GM18520 (cell line): Measurements from ENCODE around the gene RINL.

Experiments
- ATAC-seq: cut with Tn5 transposase; IDR thresholded peaks from one replicate; pipeline ENCODE4 v1.9.1; 2021; ENCODE audit not compliant: unreplicated experiment

RINL gene

GRCh38 chr19:38877781-38878574, at the start of gene RINL:
Gene RINL, minus strand, starts transcription at chr19:38878275. Its CDS starts 1,533 bp downstream, at chr19:38876742.
- no peak for ATAC-seq

GRCh38 chr19:38924388-38924787, 46.3 kb upstream of the RINL start:
- ATAC-seq = no peak

GRCh38 chr19:38922482-38922881, 44.4 kb upstream of the RINL start:
- no peak for ATAC-seq

GRCh38 chr19:38921420-38922274, 43.6 kb upstream of the RINL start:
- no peak for ATAC-seq

- ATAC-seq = no peak
These were observed 42.7 kb upstream of the RINL start for GRCh38 chr19:38920602-38921419.

GRCh38 chr19:38919837-38920601, 41.9 kb upstream of the RINL start:
- no peak for ATAC-seq

GRCh38 chr19:38918526-38918925, 40.5 kb upstream of the RINL start:
- no peak for ATAC-seq

GRCh38 chr19:38917921-38918491, 39.9 kb upstream of the RINL start:
- no peak for ATAC-seq

- ATAC-seq = no peak
These were observed 39.4 kb upstream of the RINL start for GRCh38 chr19:38917516-38917915.

- ATAC-seq = no peak
These were observed 37.5 kb upstream of the RINL start for GRCh38 chr19:38915329-38916321.

GRCh38 chr19:38913958-38914357, 35.9 kb upstream of the RINL start:
- no peak for ATAC-seq

GRCh38 chr19:38912600-38913514, 34.8 kb upstream of the RINL start:
- no peak for ATAC-seq

GRCh38 chr19:38911388-38912001, 33.4 kb upstream of the RINL start:
- ATAC-seq = no peak

GRCh38 chr19:38910488-38910887, 32.4 kb upstream of the RINL start:
- no peak for ATAC-seq

GRCh38 chr19:38908911-38909310, 30.8 kb upstream of the RINL start:
- no peak for ATAC-seq

GRCh38 chr19:38907670-38908069, 29.6 kb upstream of the RINL start:
- no peak for ATAC-seq

- ATAC-seq = no peak
These were observed 29.2 kb upstream of the RINL start for GRCh38 chr19:38907227-38907626.
